ENCODE measurements around the gene FARP1.

The FARP1 gene

DNA sequence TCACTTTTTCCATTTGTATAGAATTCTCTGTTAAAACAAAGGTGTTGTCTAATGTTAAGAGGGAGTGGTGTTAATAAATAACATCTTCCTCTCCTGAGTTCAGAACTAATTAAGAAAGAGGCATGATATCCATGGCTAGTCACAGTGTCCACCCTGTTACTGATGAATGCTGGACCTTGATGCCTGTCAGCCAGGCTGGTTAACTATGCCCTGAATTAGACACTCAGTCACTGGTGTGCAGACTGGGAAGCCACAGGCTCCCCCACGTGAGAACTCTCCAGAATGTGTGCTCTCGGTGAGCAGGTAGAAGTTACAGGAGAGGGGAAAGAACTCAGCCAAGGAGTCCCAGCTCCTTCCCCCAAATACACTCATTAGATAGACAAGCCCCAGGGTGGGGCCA is 90.2 kb downstream of the FARP1 start:
- DNase-seq: no peak

DNA sequence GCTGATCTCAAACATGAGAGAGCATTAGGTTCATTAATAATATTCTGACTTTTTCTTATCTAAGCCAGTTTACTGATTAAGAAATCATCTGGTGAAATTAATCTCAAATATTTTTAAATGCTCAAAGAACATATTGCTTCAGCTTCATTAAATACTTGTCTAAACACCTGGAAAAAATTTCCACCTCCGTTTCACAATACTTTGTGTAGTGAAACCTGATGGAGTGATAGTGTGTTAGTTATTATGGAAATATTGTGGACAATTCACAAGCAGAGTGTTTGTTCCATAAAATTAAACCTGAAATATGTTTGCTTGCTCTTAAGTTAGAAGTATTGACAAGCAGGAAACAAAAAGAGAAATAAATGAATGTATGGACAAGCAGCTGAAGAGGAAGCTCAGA is 91.5 kb downstream of the FARP1 start:
- no peak for DNase-seq

DNA sequence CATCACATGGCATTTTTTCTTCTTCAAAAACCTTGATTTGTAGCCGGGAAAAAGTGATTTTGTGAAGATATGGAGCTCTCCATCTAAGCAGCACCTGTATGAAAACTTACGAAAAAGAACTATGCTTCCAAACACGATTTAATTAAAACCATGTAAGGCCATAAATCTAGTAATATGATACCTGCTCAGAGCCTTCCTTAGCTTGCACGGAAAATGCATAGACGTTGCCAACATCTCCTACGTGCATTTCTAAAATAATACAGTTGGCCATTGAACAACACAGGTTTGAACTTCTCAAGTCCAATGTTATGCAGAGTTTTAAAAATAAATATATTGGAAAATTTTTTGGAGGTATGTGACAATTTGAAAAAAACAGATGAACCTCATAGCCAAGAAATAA is 93.3 kb downstream of the FARP1 start:
- DNase-seq: no peak

DNA sequence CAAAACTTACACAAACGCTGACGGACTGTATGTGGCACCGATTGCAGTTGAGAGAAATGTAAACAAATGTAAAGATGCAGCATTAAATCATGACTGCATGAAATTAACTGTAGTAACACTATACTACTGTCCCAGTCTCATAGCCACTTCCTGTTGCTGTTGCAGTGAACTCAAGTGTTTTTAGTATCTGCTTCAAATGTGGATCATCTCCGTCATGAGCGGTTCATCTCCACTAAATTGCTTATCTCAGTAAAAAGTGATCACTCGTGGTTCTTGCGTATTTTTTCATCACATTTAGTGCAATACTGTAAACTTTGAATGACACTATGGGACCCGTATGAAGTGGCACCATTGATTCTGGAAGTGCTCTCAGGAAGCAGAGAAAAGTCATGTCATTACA is 94.4 kb downstream of the FARP1 start:
- no peak for DNase-seq

DNA sequence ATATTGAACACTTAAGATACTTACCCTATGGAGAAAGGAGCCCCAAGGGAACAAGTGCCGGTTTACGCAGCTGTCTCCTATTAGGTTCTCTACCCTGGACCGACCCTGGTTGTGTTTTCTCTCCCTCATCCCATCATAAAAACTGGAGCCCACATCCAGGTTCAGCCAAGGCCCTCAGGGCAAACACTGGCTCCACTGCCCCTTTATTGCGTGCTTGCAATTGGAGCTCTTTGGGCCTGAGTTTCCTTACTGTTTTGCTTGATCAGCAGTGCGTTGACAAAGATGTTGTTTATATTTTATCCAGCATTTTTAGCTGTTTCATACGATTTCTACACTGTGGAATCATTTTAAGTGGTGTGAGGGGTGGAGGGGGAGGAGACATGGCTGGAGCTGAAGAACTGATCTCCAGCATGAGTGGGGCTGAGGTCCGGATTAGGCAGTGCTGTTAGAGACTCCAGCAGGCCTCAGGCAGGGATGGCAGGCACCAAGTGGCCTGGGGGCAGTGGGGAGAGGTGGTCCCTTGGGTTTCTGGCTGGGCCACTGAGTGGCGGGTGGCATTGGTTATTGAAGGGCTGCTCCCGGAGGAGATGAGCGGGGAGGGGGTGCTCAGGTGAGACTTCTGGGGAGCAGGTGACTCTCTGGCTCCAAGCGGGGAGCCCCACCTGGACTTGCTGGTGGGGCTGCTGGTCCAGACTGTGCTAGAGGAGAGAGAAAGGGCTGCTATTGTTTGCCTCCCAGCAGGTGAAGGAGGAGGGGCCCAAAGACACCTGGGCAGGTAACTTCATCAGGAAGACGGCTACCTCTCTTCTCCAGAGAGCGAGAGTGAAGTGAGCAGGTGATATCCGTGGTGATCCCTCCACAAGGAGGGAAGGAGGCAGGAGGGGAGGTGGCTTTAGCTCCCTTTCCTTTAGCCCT is 96.5 kb downstream of the FARP1 start:
- DNase-seq: no peak

DNA sequence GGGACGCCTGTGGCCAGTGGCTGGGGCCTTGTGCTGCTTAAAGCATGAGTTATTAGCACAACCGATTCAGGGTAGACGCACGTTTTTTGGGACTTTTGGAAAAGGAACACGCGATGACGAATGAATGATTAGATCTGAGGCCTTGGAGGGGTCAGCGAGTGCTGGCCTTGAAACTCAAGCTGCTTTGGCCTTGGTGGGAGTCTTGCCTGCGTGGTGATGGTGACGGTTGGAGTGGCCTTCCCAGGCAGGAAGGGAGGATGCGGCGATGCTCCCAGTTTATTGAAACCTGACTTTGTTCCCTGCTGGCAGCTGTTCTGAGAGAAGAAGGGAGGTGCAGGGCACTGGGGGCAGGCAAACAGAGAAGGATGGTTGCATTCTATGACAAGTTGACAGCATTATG is 97.2 kb downstream of the FARP1 start:
- DNase-seq: no peak

DNA sequence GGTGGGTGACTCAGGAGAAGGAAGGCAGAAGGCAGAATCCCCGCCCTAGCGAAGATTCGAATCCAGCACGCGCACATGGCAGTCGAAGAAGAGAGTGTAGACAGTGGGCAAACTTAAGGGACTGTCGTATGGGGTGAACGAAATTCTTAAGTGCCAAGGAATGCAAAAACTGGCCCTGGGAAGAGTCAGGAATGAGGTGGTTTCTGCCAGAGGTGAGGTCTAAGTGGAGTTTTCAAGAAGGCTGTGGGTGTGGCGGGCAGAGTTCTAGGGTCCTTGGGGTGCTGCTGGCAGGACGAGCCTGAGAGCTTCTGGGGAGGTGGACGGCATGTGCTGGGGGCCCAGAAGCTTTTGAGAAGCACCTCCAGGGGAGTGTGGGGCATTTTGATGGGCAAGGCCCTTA is 98.1 kb downstream of the FARP1 start:
- DNase-seq: no peak

DNA sequence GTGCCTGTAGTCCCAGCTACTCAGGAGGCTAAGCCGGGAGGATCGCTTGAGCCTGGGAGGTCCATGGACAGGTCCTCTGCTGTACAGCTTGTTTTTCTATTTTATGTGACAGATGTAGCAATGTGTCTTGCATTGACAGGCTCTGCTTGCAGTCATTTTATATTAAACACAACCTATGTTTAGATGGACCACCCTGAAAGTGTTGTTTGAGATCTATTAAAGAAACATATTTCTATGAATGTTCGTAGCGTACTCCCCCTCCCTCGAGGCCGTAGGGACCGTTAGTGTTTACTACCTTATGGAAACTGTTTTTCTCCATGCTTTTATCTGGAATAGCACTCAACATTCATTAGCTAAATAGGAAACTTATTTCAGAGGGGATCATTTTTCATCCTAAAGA is 99.1 kb downstream of the FARP1 start:
- no peak for DNase-seq

DNA sequence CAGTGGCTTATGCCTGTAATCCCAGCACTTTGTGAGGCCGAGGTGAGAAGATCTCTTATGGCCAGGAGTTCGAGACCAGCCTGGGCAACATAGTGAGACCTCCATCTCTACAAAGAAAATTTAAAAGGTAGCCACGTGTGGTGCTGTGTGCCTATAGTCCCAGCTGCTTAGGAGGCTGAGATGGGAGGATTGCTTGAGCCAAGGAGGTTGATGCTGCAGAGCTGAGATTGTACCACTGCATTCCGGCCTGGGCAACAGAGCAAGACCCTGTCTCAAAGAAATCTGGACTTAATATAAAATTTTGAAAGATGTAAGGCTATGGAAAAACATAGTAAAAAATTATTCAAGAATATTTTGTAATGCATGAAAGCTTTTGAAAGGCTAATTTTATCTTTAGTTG is 99.5 kb downstream of the FARP1 start:
- no peak for DNase-seq

DNA sequence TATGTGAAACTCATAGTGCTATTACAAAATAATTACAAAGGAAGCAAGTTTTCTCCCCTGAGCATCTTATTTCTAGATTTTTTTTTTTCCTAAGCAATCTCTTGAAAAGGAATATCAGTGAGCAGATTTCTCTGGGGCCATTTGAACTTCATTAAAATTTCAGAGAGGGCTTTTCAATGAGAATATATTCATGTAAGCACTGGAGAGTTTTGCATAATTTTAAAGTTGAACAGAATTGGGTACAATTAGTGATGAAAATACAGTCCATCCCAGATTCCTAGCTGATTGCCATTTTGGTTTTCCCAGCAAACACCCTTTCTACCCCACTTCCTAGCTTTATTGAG is 101.0 kb downstream of the FARP1 start:
- DNase-seq: no peak

DNA sequence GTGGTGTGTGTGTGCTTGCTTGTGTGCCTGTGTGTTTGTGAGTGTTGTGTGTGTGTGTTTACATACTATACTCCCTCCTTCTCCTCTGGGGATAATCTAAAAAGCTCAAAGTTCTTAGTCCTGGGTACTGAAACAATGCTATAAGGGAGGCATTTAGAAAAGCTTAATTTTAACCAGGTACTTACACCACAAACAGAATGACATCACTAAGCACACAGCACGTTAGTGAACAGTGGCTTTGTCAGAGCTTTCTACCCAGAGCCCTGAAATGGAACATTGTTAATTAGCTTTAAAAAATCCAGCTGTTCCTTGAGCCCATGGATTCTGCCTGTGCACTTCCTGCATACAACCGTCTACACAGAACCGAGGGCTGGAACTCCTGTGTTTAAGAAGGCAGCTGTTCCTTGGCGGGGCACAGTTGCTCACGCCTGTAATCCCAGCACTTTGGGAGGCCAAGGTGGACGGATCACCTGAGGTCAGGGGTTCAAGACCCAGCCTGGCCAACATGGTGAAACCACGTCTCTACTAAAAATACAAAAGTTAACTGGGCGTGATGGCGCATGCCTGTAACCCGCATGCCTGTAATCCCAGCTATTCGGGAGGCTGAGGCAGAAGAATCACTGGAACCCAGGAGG is 103.8 kb downstream of the FARP1 start:
- DNase-seq: no peak

DNA sequence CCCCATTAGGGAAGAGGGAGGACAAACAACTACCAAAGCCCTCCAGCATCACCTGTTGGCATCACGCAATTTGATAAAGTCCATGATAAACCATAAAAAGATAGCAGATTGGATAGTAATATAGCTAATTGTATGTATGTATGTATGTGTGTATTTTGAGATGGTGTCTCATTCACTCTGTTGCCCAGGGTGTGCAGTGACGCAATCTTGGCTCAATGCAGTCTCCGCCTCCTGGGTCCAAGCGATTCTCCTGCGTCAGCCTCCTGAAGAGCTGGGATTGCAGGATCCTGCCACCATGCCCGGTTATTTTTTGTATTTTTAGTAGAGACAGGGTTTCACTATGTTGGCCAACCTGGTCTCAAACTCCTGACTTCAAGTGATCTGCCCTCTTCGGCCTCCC is 108.8 kb downstream of the FARP1 start:
- no peak for DNase-seq

DNA sequence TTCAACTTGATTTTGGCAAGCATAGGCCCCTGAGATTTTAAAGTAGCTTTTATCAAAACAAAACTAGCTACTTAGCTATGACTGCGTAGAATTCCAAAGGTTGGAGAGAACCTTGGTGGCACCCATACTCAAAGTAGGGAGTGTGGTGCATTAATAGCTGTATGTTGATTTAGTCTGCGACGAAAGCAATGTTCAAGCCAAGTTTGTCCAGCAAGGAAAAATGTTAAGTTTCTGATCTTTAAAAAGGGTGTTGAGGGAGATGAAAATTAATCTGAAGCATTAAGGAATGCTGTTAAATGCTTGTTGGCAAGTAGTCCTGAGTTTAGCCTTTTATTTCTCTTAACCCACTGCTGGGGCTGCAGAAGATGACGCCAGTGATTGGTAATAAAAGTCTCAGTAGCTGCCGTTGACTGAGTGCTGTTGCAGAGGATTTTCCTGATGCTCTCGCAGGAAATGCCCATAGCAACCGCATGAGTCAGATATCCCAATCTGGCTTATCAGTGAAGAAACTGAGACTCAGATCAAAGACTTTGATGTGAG is 110.1 kb downstream of the FARP1 start:
- peak; percentile 58 for DNase-seq

DNA sequence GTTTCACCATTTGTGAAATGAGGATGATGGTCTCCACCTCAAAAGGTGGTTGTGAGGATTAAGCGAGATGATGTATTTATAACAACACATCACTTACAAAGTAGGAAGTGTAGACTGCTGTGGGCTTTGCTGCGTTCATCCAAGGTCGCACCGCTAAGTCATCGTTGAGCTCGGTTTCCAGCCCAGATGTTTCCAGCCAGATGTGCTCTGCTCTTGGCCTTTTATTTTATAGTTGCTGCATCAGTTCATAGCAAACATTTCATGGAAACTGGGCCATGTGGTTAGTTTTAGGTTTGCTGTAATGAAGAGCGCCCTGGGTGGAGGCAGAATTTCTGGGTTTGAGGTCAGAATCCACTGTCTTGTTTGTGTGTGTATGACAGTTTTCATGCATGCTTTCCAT is 110.6 kb downstream of the FARP1 start:
- DNase-seq: no peak

DNA sequence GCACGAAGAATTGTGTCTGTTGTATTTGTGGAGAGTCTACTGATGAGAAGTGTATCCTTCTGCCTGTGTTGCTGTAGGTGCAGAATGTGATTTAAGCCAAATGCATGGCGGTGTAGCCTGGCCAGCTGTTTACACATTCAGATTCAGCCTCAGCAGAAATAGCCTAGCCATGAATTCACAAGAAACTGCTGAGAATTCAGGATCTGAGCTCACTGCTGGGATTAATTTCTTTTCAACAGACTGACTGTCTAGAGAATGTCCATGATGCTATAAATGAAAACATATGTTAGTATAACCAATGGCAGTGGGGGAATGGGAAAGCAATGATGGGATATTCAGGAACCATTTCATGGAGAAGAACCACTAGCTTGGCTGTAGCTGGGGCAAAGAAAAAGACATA is 111.6 kb downstream of the FARP1 start:
- DNase-seq: no peak

DNA sequence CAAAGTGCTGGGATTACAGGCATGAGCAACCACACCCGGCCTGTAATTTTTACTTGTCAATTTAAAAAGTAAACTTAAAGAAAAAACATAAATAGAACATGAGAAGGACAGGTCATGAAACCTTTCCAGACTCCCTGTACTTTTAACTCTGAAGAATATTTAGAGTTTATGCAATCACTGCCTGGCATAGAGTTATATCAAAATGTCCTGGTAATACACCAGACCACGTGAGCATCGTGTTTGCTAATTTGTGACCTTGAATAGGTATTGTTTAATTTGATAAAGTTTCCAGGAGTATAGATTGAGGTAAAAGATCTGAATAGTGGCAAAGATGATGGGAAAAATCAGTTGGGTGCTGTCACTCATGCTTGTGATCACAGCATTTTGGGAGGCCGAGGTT is 115.3 kb downstream of the FARP1 start:
- no peak for DNase-seq

DNA sequence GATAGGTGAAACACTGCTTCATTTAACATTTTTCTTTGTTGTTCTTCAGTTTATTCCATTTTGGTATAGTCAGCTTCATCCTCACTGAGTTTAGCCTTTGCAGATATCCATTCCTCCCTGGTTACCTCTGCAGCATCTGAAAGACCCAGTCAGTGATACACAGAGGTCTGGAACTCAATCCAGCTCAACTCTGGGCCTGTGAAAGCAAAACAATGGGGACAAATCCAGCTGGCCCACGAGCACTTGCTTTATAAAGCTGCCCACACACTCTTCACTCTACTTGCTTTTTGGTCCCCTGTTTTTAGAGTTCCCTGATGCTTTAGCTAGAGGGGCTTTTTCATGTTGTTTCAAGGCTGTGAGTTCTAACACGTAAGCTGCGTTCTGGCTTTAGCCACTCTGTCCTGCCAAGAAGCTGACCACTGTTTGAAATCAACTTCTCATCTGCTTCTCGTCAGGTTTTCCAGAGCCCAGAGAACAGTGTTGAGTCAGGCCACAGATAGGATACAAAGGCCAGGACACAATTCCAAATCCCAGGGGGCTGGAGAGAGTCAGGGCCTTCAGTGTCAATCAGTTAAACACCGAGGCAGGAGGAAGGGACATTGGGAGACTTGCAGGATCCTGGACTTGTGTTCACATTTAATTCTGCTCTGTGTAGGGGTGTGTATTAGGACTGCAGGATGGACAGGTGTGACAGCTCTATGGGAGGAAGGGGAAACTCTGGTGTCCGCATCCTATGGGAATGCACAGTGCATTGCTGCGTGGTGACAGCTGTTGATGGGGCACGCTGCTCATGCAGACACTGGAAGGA is 117.7 kb downstream of the FARP1 start:
- no peak for DNase-seq

DNA sequence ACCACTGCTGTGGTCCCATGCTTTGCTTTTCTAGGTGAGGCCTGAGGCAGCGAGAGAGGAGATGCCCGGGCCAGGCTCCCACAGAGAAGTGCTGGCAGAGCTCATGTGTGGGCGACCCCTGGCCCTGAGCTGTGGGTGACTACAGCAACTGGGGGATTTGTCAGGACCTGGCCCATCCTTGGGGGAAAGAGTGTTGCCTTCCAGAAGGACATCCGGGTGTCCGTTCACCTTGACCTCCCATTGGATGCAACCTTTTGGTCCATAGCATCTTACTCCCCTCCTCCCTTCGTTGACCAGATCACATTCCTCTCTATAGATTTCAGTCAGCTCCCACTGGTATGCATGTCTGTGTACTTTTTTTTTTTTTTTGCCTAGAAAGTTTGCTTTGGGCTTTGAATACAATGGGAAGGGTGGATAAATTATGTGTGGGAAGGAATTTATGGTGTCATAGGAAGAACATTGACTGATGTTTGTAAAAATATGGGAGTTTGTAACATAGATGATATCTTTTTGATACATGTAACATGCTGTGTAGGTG is 118.3 kb downstream of the FARP1 start:
- DNase-seq: no peak

DNA sequence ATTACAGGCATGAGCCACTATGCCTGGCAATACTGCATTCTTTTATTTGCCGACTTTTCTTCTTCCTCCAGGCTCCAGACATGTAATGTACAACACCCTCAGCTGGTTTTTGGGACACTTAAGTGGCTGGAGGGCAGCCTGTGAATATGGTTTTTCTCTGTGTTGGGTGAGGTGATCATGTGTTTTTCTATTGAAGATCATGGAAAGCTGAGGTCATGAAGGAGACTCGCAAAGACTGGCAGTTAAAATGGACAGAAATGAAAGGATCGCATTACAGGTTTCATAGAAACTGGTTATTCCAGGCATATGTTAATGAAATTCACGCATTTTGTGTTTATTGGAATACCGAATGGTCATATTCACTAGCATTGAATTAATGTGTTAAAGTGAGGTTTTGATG is 119.4 kb downstream of the FARP1 start:
- DNase-seq: no peak

DNA sequence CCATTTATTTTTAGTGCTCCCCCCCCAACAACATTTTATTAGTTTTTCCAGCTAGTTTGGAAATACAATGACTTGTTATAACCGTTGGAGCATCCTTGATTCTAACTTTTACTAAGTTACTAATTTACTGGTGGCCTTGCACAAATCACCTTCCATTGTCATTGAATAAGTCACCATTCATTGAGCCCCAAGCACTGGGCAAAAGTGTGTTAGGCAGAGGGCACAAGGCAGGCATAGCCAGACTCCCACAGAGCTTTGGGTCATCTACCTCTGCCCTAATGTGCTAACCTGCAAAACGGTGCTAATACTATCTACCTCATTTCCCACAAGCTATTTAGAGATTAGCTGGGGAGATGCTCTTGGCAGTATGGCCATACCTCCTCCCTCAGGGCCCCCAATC is 120.9 kb downstream of the FARP1 start:
- DNase-seq: no peak

DNA sequence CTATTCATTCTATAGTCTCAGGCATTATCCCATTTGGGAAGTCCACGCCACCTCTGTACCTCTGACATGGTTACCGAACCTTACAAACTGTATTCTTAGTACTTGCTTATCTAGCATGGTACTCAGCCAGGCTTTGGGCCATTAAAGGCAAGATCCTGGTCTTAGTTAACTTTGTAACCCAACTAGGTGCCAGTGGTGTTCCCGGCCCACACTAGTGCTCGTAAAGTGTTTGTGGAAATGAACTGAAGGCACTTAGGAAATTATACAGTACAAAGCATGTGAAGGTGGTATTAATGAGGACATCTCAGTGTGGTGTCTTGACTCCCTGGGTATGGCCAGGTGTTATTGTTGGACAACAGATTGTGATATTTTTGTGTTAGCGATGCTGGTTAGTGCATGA is 122.0 kb downstream of the FARP1 start:
- DNase-seq: no peak

DNA sequence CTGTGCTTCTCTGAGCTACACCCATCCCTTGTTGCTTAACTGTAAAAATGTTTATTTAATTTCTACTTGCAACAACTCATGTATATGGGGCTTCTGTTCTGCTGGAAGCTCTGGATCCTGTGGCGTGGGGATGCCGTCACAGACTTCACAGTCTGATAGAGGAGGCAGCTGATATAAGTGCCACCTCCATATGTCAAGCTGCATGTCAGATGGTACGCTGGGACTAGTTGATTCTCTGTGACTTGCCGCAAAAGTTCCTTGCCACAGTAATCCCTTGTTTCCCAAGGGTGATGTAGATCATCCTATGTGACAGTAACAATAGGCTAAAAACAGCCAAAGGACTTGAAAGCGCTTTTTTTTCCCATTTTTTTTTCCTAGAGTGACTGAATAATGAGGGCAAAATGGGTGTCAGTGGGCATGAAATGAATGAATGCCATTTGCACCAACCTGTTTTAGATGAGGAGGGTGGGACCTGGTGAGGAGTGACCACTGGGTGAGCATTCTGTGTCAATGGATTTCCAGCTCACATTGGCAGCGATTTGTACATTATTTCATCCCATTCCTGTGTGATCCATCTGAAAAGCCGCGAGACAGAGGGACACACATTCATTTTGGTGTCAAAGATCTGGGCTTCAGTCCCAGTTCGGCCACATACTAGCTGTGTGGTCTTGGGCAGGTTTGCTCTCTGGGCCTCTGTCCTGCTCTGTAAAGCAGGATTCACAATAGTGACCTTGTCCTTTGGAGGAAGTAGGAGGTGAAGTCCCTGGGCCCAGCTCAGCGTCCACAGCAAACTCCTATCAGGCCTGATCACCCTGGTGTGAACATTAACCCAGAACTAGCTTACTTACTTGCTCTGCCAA is 123.0 kb downstream of the FARP1 start:
- no peak for DNase-seq

All from NCI-H226 (cell line).